ENCODE measurements around the gene THAP8. TPM values are rescaled to one million over a fixed set of nuclear protein-coding genes. Genes with fewer than 3 reads are reported as not detected.

The THAP8 gene
- total RNA-seq, 2 experiments from 2014 or later = 5.7 TPM

- ChIA-PET POLR2A (interaction anchor here (2.8 to 4.6 kb wide), 3 partner anchors 21 to 62 kb away, joined by 9 to 20 read pairs (median 14); partner anchors contain the start of genes ALKBH6, THAP8 and WDR62), CTCF (no interaction called here)
- H3K27ac Mint-ChIP-seq = no peak overlapping the region
- no peak for DNase-seq
- peak overlapping the region; percentile 24 for H3K4me3 Mint-ChIP-seq
- peaks cover 13% of the 10 kb centered on the region for H3K36me3 Mint-ChIP-seq (ENCODE audit: low read depth)
- peaks cover 28% of the 10 kb centered on the region for H3K4me1 Mint-ChIP-seq
- peaks cover 8% of the 10 kb centered on the region for H3K27me3 Mint-ChIP-seq
- H3K9me3 Mint-ChIP-seq = no peaks in the 10 kb centered on the region
These were observed 60.9 kb downstream of the THAP8 start for GRCh38 chr19:35992907-35993765.

- H3K4me1 Mint-ChIP-seq = peaks cover 21% of the 10 kb centered on the region
- H3K4me3 Mint-ChIP-seq = no peak overlapping the region
- peaks cover 13% of the 10 kb centered on the region for H3K27me3 Mint-ChIP-seq
- H3K36me3 Mint-ChIP-seq (ENCODE audit: low read depth) = peaks cover 6% of the 10 kb centered on the region
- DNase-seq = no peak
- H3K9me3 Mint-ChIP-seq = no peaks in the 10 kb centered on the region
- H3K27ac Mint-ChIP-seq = no peak overlapping the region
- ChIA-PET POLR2A (no interaction called here), CTCF (interaction anchor here (1.1 kb wide), 1 partner anchor 33 kb away, joined by 3 read pairs; no protein-coding TSS in a partner anchor)
These were observed 62.2 kb downstream of the THAP8 start for GRCh38 chr19:35991731-35992450.

- H3K36me3 Mint-ChIP-seq (ENCODE audit: low read depth) = no peaks in the 10 kb centered on the region
These were observed 63.0 kb downstream of the THAP8 start for GRCh38 chr19:35990771-35991730.

DNA sequence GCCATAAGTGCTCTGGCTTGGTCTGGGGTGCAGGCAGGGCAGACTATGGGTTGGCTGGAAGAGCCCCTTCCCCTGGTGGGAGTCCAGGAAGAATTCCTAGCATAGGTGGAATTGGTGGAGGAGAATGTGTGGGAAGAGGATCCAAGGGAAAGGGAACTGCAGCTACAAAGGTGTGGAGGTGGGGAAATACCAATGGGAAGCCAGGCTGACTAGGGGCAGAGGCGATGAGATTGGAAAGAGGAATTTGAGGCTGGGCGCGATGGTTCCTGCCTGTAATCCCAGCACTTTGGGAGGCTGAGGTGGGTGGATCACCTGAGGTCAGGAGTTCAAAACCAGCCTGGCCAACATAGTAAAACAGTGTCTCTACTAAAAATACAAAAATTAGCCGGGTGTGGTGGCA is 63.9 kb downstream of the THAP8 start:
- ChIA-PET CTCF (no interaction called here), POLR2A (no interaction called here)
- no peaks in the 10 kb centered on the region for H3K9me3 Mint-ChIP-seq
- H3K27me3 Mint-ChIP-seq = peaks cover 29% of the 10 kb centered on the region
- no peak for DNase-seq
- no peaks in the 10 kb centered on the region for H3K36me3 Mint-ChIP-seq (ENCODE audit: low read depth)
- no peak overlapping the region for H3K27ac Mint-ChIP-seq
- H3K4me1 Mint-ChIP-seq = peaks cover 9% of the 10 kb centered on the region
- H3K4me3 Mint-ChIP-seq = no peak overlapping the region

More at GRCh38 chr19:35990771-35991730, 63.0 kb downstream of the THAP8 start:
- H3K27me3 Mint-ChIP-seq = peaks cover 20% of the 10 kb centered on the region
- H3K27ac Mint-ChIP-seq = no peak overlapping the region
- DNase-seq = no peak
- ChIA-PET CTCF (interaction anchor here (1.1 kb wide), 1 partner anchor 32 kb away, joined by 3 read pairs; no protein-coding TSS in a partner anchor), POLR2A (no interaction called here)
- H3K9me3 Mint-ChIP-seq = no peaks in the 10 kb centered on the region
- peaks cover 15% of the 10 kb centered on the region for H3K4me1 Mint-ChIP-seq
- H3K4me3 Mint-ChIP-seq = no peak overlapping the region

GRCh38 chr19:35988824-35989223 is 65.3 kb downstream of the THAP8 start:
- H3K4me1 Mint-ChIP-seq = peaks cover 3% of the 10 kb centered on the region
- DNase-seq = no peak
- peaks cover 35% of the 10 kb centered on the region for H3K27me3 Mint-ChIP-seq
- H3K27ac Mint-ChIP-seq = no peak overlapping the region
- no peaks in the 10 kb centered on the region for H3K9me3 Mint-ChIP-seq
- no peaks in the 10 kb centered on the region for H3K36me3 Mint-ChIP-seq (ENCODE audit: low read depth)
- CTCF ChIA-PET = no interaction called here
- H3K4me3 Mint-ChIP-seq = no peak overlapping the region
- POLR2A ChIA-PET = no interaction called here

DNA sequence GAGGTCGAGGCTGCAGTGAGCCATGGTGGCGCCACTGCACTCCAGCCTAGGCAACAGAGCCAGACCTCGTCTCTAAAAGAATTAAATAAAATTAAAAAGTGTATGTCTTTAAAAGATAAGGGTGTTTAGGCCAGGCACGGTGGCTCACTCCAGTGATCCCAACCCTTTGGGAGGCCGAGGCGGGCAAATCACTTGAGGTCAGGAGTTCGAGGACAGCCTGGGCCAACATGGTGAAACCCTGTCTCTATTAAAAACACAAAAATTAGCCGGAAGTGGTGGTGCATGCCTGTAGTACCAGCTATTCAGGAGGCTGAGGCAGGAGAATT is 66.6 kb downstream of the THAP8 start:
- H3K9me3 Mint-ChIP-seq = no peaks in the 10 kb centered on the region
- ChIA-PET POLR2A (no interaction called here), CTCF (interaction anchor here (0.6 kb wide), 1 partner anchor 293 kb away, joined by 5 read pairs; no protein-coding TSS in a partner anchor)
- H3K4me3 Mint-ChIP-seq = no peak overlapping the region
- peaks cover 36% of the 10 kb centered on the region for H3K27me3 Mint-ChIP-seq
- H3K4me1 Mint-ChIP-seq = peaks cover 3% of the 10 kb centered on the region
- H3K27ac Mint-ChIP-seq = no peak overlapping the region
- no peaks in the 10 kb centered on the region for H3K36me3 Mint-ChIP-seq (ENCODE audit: low read depth)
- no peak for DNase-seq

DNA sequence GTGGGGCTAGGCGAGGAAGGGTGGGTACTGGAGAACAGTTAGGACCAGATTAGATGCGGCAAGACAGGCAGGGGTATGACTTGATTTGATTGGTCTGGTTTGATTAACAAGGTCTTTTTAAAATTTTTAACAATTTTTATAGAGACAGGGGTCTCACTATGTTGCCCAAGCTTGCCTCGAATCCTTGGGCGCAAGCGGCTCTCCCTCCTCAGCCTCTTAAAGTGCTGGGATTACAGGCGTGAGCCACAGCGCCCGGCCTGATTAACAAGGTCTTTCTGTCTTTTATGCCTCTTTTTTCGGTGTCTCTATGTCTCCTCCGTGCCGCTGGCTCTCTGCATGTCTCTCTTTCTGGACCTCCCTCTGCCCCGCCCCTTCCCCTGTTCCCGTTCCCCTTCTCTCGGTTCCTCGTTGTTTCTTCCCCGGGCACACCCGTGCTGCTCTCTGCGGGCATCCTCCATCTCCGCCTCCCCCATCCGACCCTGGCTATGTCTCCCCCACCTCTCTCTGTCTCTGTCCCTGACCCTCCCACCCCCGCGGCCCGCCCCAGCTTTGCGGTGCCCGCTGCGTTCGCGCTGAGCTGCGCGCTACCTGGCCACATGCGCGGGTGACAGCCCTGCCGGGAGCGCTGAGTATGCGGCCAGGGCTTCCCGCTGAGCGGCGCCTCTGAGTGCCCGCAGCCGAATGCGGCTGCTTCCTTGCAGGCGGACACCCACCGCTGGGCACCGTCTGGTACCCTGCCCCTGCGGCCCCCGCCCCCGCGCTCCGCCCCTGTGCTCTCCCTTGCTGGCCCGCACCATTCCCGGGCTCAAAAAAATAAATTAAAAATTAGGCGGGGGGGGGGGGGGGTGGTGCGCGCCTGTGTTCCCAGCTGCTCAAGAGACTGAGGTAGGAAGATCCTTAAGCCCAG is 67.2 kb downstream of the THAP8 start:
- Mint-ChIP-seq H3K27ac (no peak overlapping the region), H3K27me3 (peaks cover 36% of the 10 kb centered on the region), H3K4me1 (peaks cover 3% of the 10 kb centered on the region), H3K4me3 (peak overlapping the region; percentile 48), H3K9me3 (no peaks in the 10 kb centered on the region), H3K36me3 (ENCODE audit: low read depth) (no peaks in the 10 kb centered on the region)
- POLR2A ChIA-PET = no interaction called here
- CTCF ChIA-PET = no interaction called here
- no peak for DNase-seq

- Mint-ChIP-seq H3K36me3 (ENCODE audit: low read depth) (no peaks in the 10 kb centered on the region), H3K4me1 (peaks cover 3% of the 10 kb centered on the region), H3K9me3 (no peaks in the 10 kb centered on the region), H3K4me3 (no peak overlapping the region), H3K27ac (no peak overlapping the region), H3K27me3 (peaks cover 36% of the 10 kb centered on the region)
- ChIA-PET CTCF (no interaction called here), POLR2A (no interaction called here)
- DNase-seq = no peak
These were observed 68.0 kb downstream of the THAP8 start for GRCh38 chr19:35986111-35986510.

Other genes starting within 250 kb of the THAP8 start
- gene PRODH2, start 241.4 kb downstream of the THAP8 start, total RNA-seq = not detected
- not detected for gene NPHS1, start 201.8 kb downstream of the THAP8 start, total RNA-seq
- gene KIRREL2, start 197.4 kb downstream of the THAP8 start, total RNA-seq = under 1 TPM; 0.55 to 0.58 TPM
- gene APLP1, start 185.7 kb downstream of the THAP8 start, total RNA-seq = 1 to 10 TPM in 1 of 2 experiments, under 1 TPM in 1; 0.76 to 1.1 TPM
- gene NFKBID, start 153.7 kb downstream of the THAP8 start, total RNA-seq = 10 to 100 TPM; 36.3 to 40.3 TPM
- gene HCST, start 151.8 kb downstream of the THAP8 start, total RNA-seq = 100 to 1,000 TPM; 204 to 218 TPM
- gene TYROBP, start 146.0 kb downstream of the THAP8 start, total RNA-seq = 1 to 10 TPM in 1 of 2 experiments, under 1 TPM in 1; 0.58 to 1.1 TPM
- 10 to 100 TPM; 13.5 to 17.0 TPM for gene LRFN3, start 117.9 kb downstream of the THAP8 start, total RNA-seq
- 10 to 100 TPM; 17.3 to 18.3 TPM for gene SDHAF1, start 59.1 kb downstream of the THAP8 start, total RNA-seq
- 1 to 10 TPM; 1.6 to 2.5 TPM for gene SYNE4, start 45.5 kb downstream of the THAP8 start, total RNA-seq
- gene ALKBH6, start 40.1 kb downstream of the THAP8 start, total RNA-seq = 10 to 100 TPM; 44.7 to 45.4 TPM
- 1 to 10 TPM; 1.7 to 2.2 TPM for gene CLIP3, start 21.4 kb downstream of the THAP8 start, total RNA-seq
- 10 to 100 TPM; 24.1 to 25.0 TPM for gene WDR62, start 612 bp upstream of the THAP8 start, total RNA-seq
- not detected for gene OVOL3, start 56.9 kb upstream of the THAP8 start, total RNA-seq
- 10 to 100 TPM; 47.3 to 57.4 TPM for gene POLR2I, start 60.6 kb upstream of the THAP8 start, total RNA-seq
- 100 to 1,000 TPM; 185 to 200 TPM for gene TBCB, start 61.2 kb upstream of the THAP8 start, total RNA-seq
- gene CAPNS1, start 85.8 kb upstream of the THAP8 start, total RNA-seq = 100 to 1,000 TPM; 520 to 539 TPM
- gene COX7A1, start 98.2 kb upstream of the THAP8 start, total RNA-seq = not detected
- 1 to 10 TPM; 2.0 to 3.5 TPM for gene ZNF565, start 160.4 kb upstream of the THAP8 start, total RNA-seq
- gene ZNF146, start 160.8 kb upstream of the THAP8 start, total RNA-seq = 10 to 100 TPM; 64.6 to 68.4 TPM

Data from activated CD4-positive, alpha-beta memory T cell treated with anti-CD3 and anti-CD28 coated beads, Interleukin-2, amount 10 ng/mL, durations not matched to agents 7 days and 5 days (primary cell).